OCI-LY7 (cell line): ENCODE measurements around the gene MAPK12. TPM values are rescaled to one million over a fixed set of nuclear protein-coding genes. Genes with fewer than 3 reads are reported as not detected.

Source experiments
- BruUV-seq: library from RNA; stranded (reverse); fragments of 400-500 nt; replicated peaks from 2 replicates; lab custom pipeline; 2021; lab: Mats Ljungman, UMichigan
- CTCF ChIA-PET: fragments of 300-600 bp; sonication (Branson Sonifier 250); formaldehyde crosslinking; loops from one replicate; lab custom pipeline; 2022; ENCODE audit warnings: antibody characterized with exemption; ENCODE audit not compliant: unreplicated experiment; lab: Charles Lee
- POLR2A ChIA-PET: fragments of 300-600 bp; sonication (Branson Sonifier 250); formaldehyde crosslinking; loops from one replicate; lab custom pipeline; 2022; ENCODE audit warnings: antibody characterized with exemption; lab: Charles Lee
- DNase-seq: peaks from one replicate; pipeline ENCODE4 v3.0.0-alpha.2; 2015; ENCODE audit warnings: low spot score
- H2AFZ ChIP-seq: fragments of 200-600 bp; sonication (generic), shearing (Covaris generic); 2 replicates; pipeline ENCODE4 v1.6.1; 2014; ENCODE audit warnings: mild to moderate bottlenecking, antibody characterized with exemption, low read length, moderate library complexity
- H3K27ac ChIP-seq: fragments of 200-600 bp; sonication (generic); 2 replicates; pipeline ENCODE4 v1.5.1; 2014; ENCODE audit warnings: mixed run types, low read depth, mild to moderate bottlenecking, moderate library complexity, low read length, inconsistent platforms; ENCODE audit not compliant: poor library complexity, severe bottlenecking
- H3K36me3 ChIP-seq: fragments of 200-600 bp; sonication (generic); 2 replicates; pipeline ENCODE4 v1.6.1; 2014; ENCODE audit warnings: mild to moderate bottlenecking, antibody characterized with exemption, low read length, moderate library complexity, mixed read lengths; ENCODE audit not compliant: insufficient read depth
- H3K4me1 ChIP-seq: fragments of 200-600 bp; sonication (generic); 2 replicates; pipeline ENCODE4 v1.5.1; 2014; ENCODE audit warnings: mild to moderate bottlenecking, low read length; ENCODE audit not compliant: insufficient read depth, poor library complexity, severe bottlenecking
- H3K4me2 ChIP-seq: fragments of 200-600 bp; sonication (generic); 2 replicates; pipeline ENCODE4 v1.6.1; 2014; ENCODE audit warnings: mild to moderate bottlenecking, low read length
- H3K4me3 ChIP-seq: fragments of 200-600 bp; sonication (generic); 2 replicates; pipeline ENCODE4 v1.5.1; 2014; ENCODE audit warnings: mild to moderate bottlenecking, low read depth, low read length; ENCODE audit not compliant: poor library complexity, severe bottlenecking
- H3K79me2 ChIP-seq: fragments of 200-600 bp; sonication (generic); 2 replicates; pipeline ENCODE4 v1.6.1; 2016; ENCODE audit warnings: low read depth, mild to moderate bottlenecking, low read length, moderate library complexity, mixed read lengths; ENCODE audit not compliant: insufficient read depth
- H3K9me2 ChIP-seq: fragments of 200-600 bp; sonication (generic); 2 replicates; pipeline ENCODE4 v1.6.1; 2016; ENCODE audit warnings: mild to moderate bottlenecking, low read length, mixed read lengths; ENCODE audit not compliant: insufficient read depth
- H3K9me3 ChIP-seq: fragments of 200-600 bp; sonication (generic); 2 replicates; pipeline ENCODE4 v1.6.1; 2014; ENCODE audit warnings: mild to moderate bottlenecking, mixed run types, low read length, mixed read lengths
- H4K20me1 ChIP-seq: fragments of 200-600 bp; sonication (generic); 2 replicates; pipeline ENCODE4 v1.6.1; 2014; ENCODE audit warnings: mild to moderate bottlenecking, antibody characterized with exemption, low read length, moderate library complexity, mixed read lengths; ENCODE audit not compliant: insufficient read depth
- EZH2phosphoT487 ChIP-seq: fragments of 200-600 bp; sonication (generic); IDR thresholded peaks from 2 replicates; pipeline ENCODE4 v1.6.1; 2018; ENCODE audit warnings: low read depth, borderline replicate concordance, mild to moderate bottlenecking, mixed run types, antibody characterized with exemption, low read length, moderate library complexity, mixed read lengths
- intact Hi-C: fragments of 100-400 bp; cut with micrococcal nuclease; formaldehyde crosslinking; loops from one replicate; pipeline ENCODE4 v1.10.0; 2022; ENCODE audit not compliant: unreplicated experiment
- total RNA-seq, 2 experiments: library from RNA; depleted of rRNA in 1 of 2; stranded (reverse); fragments of >200 nt in 1 of 2; shearing (Covaris generic) in 1 of 2; gene quantifications; 2 replicates each; pipeline ENCODE4 v1.2.3, GENCODE V29; 2014 to 2022
- TF ChIP-seq, protein P1 (sequence below): fragments of 200-600 bp; sonication (generic); conservative IDR thresholded peaks from 2 replicates; pipeline ENCODE4 v1.5.1; 2014; ENCODE audit warnings: mild to moderate bottlenecking, antibody characterized with exemption, low read length, moderate library complexity, mixed read lengths

The MAPK12 gene
- total RNA-seq, 2 experiments from 2014 or later, result 84.9 to 93.6 TPM

- Histone ChIP-seq H3K4me3 (no peak overlapping the region), H3K9me3 (no peaks in the 10 kb centered on the region), H3K4me2 (no peak overlapping the region), H4K20me1 (no peaks in the 10 kb centered on the region), H3K27ac (no peak overlapping the region), H3K36me3 (peaks cover 37% of the 10 kb centered on the region), H3K9me2 (no peaks in the 10 kb centered on the region), H3K4me1 (peaks cover 15% of the 10 kb centered on the region), H2AFZ (no peak overlapping the region), H3K79me2 (peaks cover 6% of the 10 kb centered on the region)
- intact Hi-C loops, result no loop called here
- ChIA-PET CTCF (interaction anchor here (0.5 kb wide), 1 partner anchor 271 kb away, joined by 3 read pairs; no protein-coding TSS in a partner anchor), POLR2A (no interaction called here)
- TF ChIP-seq, protein P1, sequence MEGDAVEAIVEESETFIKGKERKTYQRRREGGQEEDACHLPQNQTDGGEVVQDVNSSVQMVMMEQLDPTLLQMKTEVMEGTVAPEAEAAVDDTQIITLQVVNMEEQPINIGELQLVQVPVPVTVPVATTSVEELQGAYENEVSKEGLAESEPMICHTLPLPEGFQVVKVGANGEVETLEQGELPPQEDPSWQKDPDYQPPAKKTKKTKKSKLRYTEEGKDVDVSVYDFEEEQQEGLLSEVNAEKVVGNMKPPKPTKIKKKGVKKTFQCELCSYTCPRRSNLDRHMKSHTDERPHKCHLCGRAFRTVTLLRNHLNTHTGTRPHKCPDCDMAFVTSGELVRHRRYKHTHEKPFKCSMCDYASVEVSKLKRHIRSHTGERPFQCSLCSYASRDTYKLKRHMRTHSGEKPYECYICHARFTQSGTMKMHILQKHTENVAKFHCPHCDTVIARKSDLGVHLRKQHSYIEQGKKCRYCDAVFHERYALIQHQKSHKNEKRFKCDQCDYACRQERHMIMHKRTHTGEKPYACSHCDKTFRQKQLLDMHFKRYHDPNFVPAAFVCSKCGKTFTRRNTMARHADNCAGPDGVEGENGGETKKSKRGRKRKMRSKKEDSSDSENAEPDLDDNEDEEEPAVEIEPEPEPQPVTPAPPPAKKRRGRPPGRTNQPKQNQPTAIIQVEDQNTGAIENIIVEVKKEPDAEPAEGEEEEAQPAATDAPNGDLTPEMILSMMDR, result no peak
- no peak for TF ChIP-seq EZH2phosphoT487
- no peak for DNase-seq
- TSS peak; percentile 40 for BruUV-seq
These were observed 6.4 kb downstream of the MAPK12 start for GRCh38 chr22:50255099-50255498.

DNA sequence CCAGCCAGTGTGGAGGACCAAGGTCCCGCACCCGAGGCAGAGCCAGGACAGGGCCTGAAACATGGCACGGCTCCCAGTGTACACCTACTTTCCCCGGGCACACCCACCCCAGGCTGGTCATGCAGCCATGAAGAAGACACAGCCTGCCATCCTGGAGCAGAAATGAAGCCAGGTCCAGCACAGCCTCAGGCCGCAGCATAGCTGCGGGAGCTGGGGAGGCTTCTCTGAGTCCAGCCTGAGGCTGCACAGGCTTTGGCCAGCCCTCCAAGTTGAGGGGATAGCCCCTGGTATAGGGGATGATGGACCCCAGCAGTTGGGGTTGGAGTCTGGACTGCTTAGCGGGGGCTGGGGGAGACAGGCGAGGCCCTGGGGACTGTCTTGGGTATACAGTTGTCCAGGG, 7.5 kb downstream of the MAPK12 start:
- peaks cover 37% of the 10 kb centered on the region for H3K36me3 ChIP-seq
- no peak overlapping the region for H3K27ac ChIP-seq
- no peak for TF ChIP-seq EZH2phosphoT487
- TF ChIP-seq, protein P1, result no peak
- ChIA-PET POLR2A (no interaction called here), CTCF (no interaction called here)
- H3K4me3 ChIP-seq, result no peak overlapping the region
- H4K20me1 ChIP-seq, result no peaks in the 10 kb centered on the region
- no peaks in the 10 kb centered on the region for H3K9me2 ChIP-seq
- H3K9me3 ChIP-seq, result no peaks in the 10 kb centered on the region
- H2AFZ ChIP-seq, result no peak overlapping the region
- BruUV-seq, result no TSS peak
- H3K4me2 ChIP-seq, result no peak overlapping the region
- no peak for DNase-seq
- no peaks in the 10 kb centered on the region for H3K79me2 ChIP-seq
- intact Hi-C loops, result loop anchor here (5.0 kb wide), 3 partner anchors 88 to 368 kb away; partner anchors contain the start of genes CHKB and PPP6R2
- H3K4me1 ChIP-seq, result peaks cover 22% of the 10 kb centered on the region
